Cortex of kidney (tissue), 1 donor: ENCODE data around the gene JOSD1.
A peak's percentile ranks its signal among the peaks of the same experiment; 100 is the strongest.

ENCODE experiments used
- DNase-seq: peaks from one replicate; lab custom pipeline; 2025; lab: John Stamatoyannopoulos, UW

JOSD1 gene

DNA sequence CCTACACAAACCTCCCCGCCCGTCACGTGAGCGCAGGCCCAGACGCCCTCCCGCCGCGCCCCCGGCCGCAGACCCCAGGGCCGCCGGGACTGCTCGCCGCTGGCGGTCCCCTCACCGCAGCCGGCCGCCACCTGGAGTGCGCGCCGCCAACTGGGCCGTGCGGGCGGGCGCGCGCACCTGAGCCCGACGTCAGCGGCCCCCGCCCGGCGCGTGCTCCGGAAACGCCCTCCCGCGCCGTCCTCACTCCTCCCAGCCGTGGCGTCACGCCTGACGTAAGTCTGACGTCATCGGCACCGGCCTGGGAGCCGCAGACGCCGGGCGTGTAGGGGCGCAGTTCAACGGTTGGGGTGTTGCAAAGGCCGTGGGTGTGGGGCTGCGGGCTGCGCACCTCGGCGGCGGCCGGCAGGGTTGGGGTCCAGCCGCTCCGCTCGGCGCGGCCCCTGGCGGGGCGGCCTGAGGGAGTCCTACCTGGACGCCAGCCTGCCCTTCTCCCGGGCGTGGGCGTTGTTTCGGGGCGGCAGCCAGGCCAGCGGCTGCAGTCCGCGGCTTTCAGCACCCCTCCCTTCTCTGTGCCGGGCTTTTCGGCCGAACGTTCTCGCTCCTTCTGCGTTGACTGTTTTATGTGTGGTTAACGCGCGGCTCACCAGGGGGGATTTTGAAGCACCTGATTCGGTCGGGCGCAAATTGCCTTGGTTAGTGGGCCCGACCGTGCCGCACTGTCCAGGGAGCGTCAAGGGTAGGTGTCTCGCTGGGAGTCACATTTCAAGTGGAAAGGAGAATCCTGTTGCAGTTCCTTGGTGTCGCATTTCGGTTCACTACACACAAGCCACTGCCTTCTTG, at the start of gene JOSD1:
TSS of gene JOSD1 (minus strand) at position 155 of the 840 bp plus-strand sequence. CDS start 956 bp downstream, outside the sequence.
- DNase-seq = peak; percentile 60

DNA sequence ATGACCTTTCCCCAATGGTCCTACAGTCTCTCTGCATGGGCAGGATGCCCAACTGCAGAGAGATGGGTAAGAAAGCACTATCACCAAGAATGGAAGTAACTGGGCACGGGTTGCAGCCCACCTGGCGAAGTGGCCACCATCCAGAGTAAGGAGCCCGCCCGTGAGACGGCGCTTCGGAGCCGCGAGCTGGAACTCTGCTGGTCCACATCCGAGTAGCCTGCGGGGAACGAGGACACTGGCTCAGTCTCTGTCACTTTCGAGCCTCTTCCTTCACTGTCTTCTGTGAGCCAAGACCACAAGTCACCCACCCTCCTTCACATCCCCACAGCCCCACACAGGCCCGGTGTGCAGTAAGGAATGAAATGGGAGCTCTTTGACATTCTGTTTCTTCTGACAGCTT, 49.4 kb upstream of the JOSD1 start:
- no peak for DNase-seq

GRCh38 chr22:38748487-38749136, 47.9 kb upstream of the JOSD1 start:
- no peak for DNase-seq

- DNase-seq = no peak
Observed at GRCh38 chr22:38745676-38746460, 45.1 kb upstream of the JOSD1 start.

DNA sequence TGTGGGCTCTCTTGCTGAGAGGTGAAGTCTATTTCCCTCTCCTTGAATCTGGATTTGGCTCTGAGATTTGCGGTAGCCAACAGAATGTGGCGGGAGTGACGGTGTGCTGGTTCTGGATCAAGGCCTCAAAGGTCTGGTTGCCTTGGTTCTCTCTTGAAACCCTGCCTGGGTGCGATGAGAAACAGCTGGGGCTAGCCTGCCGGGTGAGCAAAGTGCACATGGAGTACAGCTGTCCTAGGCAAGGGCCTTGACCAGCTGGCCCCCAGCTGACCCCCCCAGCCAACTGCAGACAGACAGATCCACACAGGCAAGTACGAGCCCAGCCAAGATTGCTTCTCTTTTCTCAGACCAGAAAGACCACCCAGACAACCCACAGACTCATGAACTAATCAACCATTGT, 44.2 kb upstream of the JOSD1 start:
- no peak for DNase-seq

GRCh38 chr22:38742176-38742942, 41.6 kb upstream of the JOSD1 start:
- DNase-seq = no peak

DNA sequence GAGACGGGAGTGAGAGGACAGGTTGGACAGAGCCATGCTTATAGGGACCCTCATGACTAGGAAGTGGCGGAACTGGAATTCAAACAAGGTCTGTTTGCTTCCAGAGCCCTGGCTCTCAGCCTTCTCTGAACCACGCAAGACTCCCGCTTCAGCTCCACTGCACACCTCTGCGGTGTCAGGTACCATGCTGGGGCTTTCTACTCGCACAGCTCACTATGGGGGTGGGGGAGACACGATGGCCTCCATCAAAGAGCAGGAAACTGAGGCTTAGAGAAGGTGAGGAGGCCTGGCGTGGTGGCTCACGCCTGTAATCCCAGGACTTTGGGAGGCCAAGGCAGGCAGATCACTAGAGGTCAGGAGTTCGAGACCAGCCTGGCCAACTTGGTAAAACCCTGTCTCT, 40.8 kb upstream of the JOSD1 start:
- DNase-seq = no peak

DNA sequence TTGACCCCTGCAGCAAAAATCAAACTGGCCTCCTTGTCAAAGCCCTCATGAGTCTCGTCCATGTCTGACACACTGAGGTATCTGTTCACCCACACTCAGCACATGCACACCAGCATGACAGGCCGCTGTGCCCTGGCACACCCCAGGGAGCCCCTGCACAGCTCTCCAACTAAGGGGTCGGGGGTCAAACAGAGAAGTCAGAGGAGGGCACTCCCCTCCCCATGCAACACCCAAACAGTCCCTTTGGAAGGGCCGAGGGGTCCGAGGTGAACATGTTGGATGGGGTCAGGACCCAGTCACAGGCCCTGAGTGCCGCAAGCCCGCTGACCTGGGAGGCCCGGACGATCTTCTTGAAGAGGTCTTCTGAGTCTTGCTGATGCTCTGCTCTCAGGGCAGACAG, 40.4 kb upstream of the JOSD1 start:
- DNase-seq = no peak

GRCh38 chr22:38740754-38741153, 40.0 kb upstream of the JOSD1 start:
- DNase-seq = no peak

DNA sequence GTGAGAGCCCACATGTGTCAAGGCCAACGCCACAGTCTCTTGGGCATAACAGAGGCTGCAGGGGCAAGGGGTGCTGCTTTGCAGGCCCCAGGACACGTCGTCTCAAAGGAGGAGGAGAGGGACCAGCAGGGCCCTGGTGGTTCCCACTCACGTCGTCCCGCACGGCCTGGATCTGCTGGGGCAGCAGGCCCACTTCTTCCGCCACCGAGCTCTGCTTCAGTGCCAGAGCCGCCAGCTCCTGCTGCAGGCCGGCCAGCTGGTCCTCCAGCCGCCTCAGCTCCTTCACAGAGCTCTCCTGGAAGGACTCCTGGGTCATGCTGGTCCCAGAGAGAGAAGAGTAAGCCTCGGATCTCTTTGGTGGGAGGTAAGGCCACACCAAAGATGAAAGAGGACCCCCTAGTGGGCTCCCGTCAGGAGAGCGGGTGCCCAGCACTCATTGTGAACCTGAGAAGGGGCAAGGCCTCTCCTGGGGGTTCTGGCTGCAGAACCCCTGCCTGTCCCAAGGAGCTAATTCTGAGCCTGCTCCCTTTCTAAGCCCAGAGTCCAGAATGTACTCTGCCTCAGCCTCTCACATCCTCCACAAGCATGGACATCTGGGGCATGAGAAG, 39.5 kb upstream of the JOSD1 start:
- DNase-seq = no peak

- no peak for DNase-seq
Observed at GRCh38 chr22:38739300-38740055, 38.7 kb upstream of the JOSD1 start.

DNA sequence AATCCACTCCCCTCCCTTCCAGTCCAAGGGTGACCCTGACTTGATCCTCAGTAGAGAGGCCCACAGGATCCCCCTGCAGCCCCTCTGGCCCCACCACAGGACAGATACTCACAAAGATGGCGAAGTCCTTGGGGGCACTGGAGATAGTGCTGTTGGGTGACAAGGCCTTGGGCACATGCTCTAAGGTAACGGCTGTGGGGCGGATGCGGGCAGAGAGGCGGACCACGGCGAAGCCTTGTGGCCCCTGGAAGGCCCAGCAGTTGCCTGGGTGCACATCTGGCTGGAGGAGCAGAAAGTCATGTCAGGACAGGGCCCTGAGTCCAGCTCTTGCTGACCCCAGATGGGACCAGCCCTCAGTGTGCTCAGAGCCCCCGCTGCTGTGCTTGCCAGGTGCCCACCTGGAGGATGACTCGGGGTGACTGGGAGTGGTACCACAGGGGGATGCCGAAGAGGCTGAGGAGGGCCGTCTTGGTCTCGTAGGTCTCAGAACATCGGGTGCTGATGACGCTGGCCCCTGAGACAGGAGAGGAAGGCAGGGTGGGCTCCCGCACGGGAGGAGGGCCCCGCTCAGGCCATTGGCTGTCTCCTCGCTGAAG, 37.8 kb upstream of the JOSD1 start:
- no peak for DNase-seq

- no peak for DNase-seq
Observed at GRCh38 chr22:38737302-38738060, 36.7 kb upstream of the JOSD1 start.

DNA sequence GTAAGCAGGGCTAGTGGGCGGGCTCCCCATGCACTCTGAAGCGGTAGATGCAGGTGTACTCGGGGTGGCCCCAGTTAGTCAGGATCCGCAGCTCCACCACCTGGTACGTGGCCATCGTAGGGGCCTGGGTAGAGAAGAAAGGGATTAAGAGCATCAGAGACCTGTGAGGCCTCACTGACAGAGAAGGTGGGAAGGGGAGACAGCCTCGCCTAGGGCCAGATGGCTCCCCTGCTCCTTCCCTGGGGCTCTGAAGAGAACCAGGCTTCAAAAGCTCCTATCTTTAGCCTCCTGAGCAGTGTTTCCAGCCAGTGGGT, 35.5 kb upstream of the JOSD1 start:
- no peak for DNase-seq

- DNase-seq = no peak
Observed at GRCh38 chr22:38735465-38736256, 34.9 kb upstream of the JOSD1 start.

GRCh38 chr22:38735126-38735464, 34.4 kb upstream of the JOSD1 start:
- no peak for DNase-seq

GRCh38 chr22:38734421-38735100, 33.8 kb upstream of the JOSD1 start:
- no peak for DNase-seq

GRCh38 chr22:38733724-38734381, 33.1 kb upstream of the JOSD1 start:
- DNase-seq = no peak
